Fibroblast of upper back skin (primary cell): ENCODE measurements around the gene HOXB4.

Experiments
- DNase-seq: peaks from one replicate; pipeline ENCODE4 v3.0.0-alpha.2; 2013

HOXB4 gene

GRCh38 chr17:48615047-48615962 lies 37.2 kb upstream of the HOXB4 start, which contains the start of gene HOXB8:
HOXB8 (minus strand) TSS chr17:48615292; CDS start chr17:48614704, 588 bp downstream.
- no peak for DNase-seq

- no peak for DNase-seq
Observed at GRCh38 chr17:48613862-48614694, 35.9 kb upstream of the HOXB4 start.

- peak; percentile 60 for DNase-seq
Observed at GRCh38 chr17:48612854-48613691, 34.9 kb upstream of the HOXB4 start.

- peak; percentile 64 for DNase-seq
Observed at GRCh38 chr17:48612456-48612853, 34.3 kb upstream of the HOXB4 start.

GRCh38 chr17:48611681-48612455 lies 33.7 kb upstream of the HOXB4 start:
- DNase-seq: no peak

GRCh38 chr17:48611213-48611612 lies 33.1 kb upstream of the HOXB4 start:
- DNase-seq: no peak

- peak; percentile 71 for DNase-seq
Observed at GRCh38 chr17:48610282-48611211, 32.4 kb upstream of the HOXB4 start, which contains the start of gene HOXB7. HOXB7 (minus strand) TSS chr17:48611017; CDS start chr17:48610918, 99 bp downstream.

GRCh38 chr17:48609759-48610281 lies 31.7 kb upstream of the HOXB4 start:
- no peak for DNase-seq

- no peak for DNase-seq
Observed at GRCh38 chr17:48609033-48609432, 30.9 kb upstream of the HOXB4 start.

- DNase-seq: no peak
Observed at GRCh38 chr17:48608494-48608834, 30.3 kb upstream of the HOXB4 start.

GRCh38 chr17:48606892-48607614 lies 28.9 kb upstream of the HOXB4 start:
- no peak for DNase-seq

GRCh38 chr17:48605991-48606891 lies 28.1 kb upstream of the HOXB4 start:
- no peak for DNase-seq

- no peak for DNase-seq
Observed at GRCh38 chr17:48605409-48605919, 27.3 kb upstream of the HOXB4 start.

- peak; percentile 65 for DNase-seq
Observed at GRCh38 chr17:48604770-48605329, 26.7 kb upstream of the HOXB4 start, which contains the start of gene HOXB6. HOXB6 (minus strand) TSS chr17:48604986; CDS start chr17:48598150, 6,836 bp downstream.

- DNase-seq: peak; percentile 61
Observed at GRCh38 chr17:48603959-48604769, 26.0 kb upstream of the HOXB4 start.

- no peak for DNase-seq
Observed at GRCh38 chr17:48601539-48602425, 23.6 kb upstream of the HOXB4 start.
